Astrocyte (in vitro differentiated cells and primary cell): Measurements from ENCODE around the gene PRSS38.

Experiments
- CTCF ChIP-seq: IDR thresholded peaks from 2 replicates; pipeline ENCODE4 v1.5.1; 2011; ENCODE audit warnings: low read depth, mild to moderate bottlenecking, inconsistent platforms, low read length, moderate library complexity; ENCODE audit not compliant: insufficient read depth
- EZH2 ChIP-seq: IDR thresholded peaks from 2 replicates; pipeline ENCODE4 v1.6.1; 2012; ENCODE audit warnings: mild to moderate bottlenecking, low read length, inconsistent platforms; ENCODE audit not compliant: insufficient read depth

DNA sequence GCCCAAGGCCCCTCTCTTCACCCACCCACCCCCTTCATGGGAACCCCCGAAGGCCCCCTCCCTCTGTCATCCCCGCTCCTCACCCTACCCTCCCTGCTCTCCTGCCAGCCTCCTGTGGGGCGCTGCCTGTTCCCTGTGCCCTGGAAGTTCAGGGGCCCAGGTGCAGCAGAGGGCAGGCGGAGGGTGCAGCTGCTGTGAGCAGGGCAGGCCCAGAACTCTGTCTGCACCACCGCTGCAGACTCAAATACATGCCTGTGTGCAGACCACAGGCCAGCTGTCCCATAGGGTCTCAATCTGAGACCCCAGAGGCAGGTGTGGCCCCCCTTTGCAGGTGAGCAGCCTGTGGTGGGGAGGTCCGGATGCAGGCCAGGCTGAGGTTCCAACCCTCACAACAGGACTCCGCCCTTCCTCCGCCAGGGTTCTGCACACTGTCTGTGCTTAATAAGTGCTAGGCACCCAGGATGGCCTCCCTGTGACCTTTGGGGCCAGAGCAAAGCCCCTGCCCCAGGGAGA, 69.7 kb downstream of the PRSS38 start:
- TF ChIP-seq EZH2 (no peak), CTCF (no peak)
